Tibial nerve (tissue), 4 donors: ENCODE results near the gene IWS1.

Source experiments
- CTCF ChIP-seq, 5 experiments: fragments of 200-600 bp in 3 of 5; fragments of 450-650 bp in 2 of 5; sonication (generic) in 3 of 5; IDR thresholded peaks; one replicate each; pipeline ENCODE4 v1.5.1; 2016 to 2019; ENCODE audit warnings: antibody characterized with exemption in 5 of 5, mild to moderate bottlenecking in 3 of 5, moderate library complexity in 2 of 5
- EP300 ChIP-seq, 2 donors: sonication (generic); formaldehyde crosslinking; IDR thresholded peaks; one replicate each; pipeline ENCODE4 v1.6.1; 2017; ENCODE audit warnings: antibody characterized with exemption in 2 of 2, mild to moderate bottlenecking in 1 of 2
- POLR2A ChIP-seq, 2 donors: fragments of 450-650 bp; IDR thresholded peaks; one replicate each; pipeline ENCODE4 v1.6.1; 2017; ENCODE audit warnings: antibody characterized with exemption in 2 of 2, mild to moderate bottlenecking in 2 of 2, moderate library complexity in 2 of 2

GRCh38 chr2:127471286-127471988 is 54.9 kb downstream of the IWS1 start:
- no peak for TF ChIP-seq CTCF (IDR thresholded peaks at IDR 0.05)
- TF ChIP-seq POLR2A (IDR thresholded peaks at IDR 0.05): no peak
- TF ChIP-seq EP300 (IDR thresholded peaks at IDR 0.05): no peak
